ENCODE results near the gene ING1.

ING1 gene

GRCh38 chr13:110772091-110772984, 58.8 kb downstream of the ING1 start:
- DNase-seq: no peak

All from suppressor macrophage treated with lipopolysaccharide for 1 hour (primary cell).